ENCODE measurements around the gene EIF3K.
A peak's percentile ranks its signal among the peaks of the same experiment; 100 is the strongest.
"Not testable (repeated sequence)": the region's sequence is repeated elsewhere in the genome, so short reads cannot be mapped to it uniquely, and the experiment has no call there.

Gene EIF3K, protein sequence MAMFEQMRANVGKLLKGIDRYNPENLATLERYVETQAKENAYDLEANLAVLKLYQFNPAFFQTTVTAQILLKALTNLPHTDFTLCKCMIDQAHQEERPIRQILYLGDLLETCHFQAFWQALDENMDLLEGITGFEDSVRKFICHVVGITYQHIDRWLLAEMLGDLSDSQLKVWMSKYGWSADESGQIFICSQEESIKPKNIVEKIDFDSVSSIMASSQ
- long read RNA-seq, donor 1, transcript EIF3K-201 (8 exons, 864 nt) = major isoform, 170 of 268 reads
- long read RNA-seq, donor 1, transcript EIF3K-214 (7 exons, 780 nt) = minor isoform, 5 of 268 reads
- long read RNA-seq, donor 1, transcript EIF3K-203 (7 exons, 1,327 nt) = minor isoform, 23 of 268 reads
- long read RNA-seq, donor 1, partial matches to known transcripts = 39 of 268 reads
- long read RNA-seq, donor 1, other reads (novel, unspliced or antisense) = 20 of 268 reads
- long read RNA-seq, donor 2, transcript EIF3K-201 (8 exons, 864 nt) = major isoform, 104 of 161 reads
- long read RNA-seq, donor 2, transcript EIF3K-203 (7 exons, 1,327 nt) = minor isoform, 8 of 161 reads
- long read RNA-seq, donor 2, partial matches to known transcripts = 35 of 161 reads
- long read RNA-seq, donor 2, other reads (novel, unspliced or antisense) = 8 of 161 reads
- long read RNA-seq, donor 3, transcript EIF3K-203 (7 exons, 1,327 nt) = minor isoform, 8 of 106 reads
- long read RNA-seq, donor 3, transcript EIF3K-201 (8 exons, 864 nt) = major isoform, 66 of 106 reads
- long read RNA-seq, donor 3, partial matches to known transcripts = 20 of 106 reads
- long read RNA-seq, donor 3, other reads (novel, unspliced or antisense) = 7 of 106 reads
- long read RNA-seq, donor 4, transcript EIF3K-209 (4 exons, 711 nt) = minor isoform, 8 of 212 reads
- long read RNA-seq, donor 4, transcript EIF3K-203 (7 exons, 1,327 nt) = minor isoform, 9 of 212 reads
- long read RNA-seq, donor 4, transcript EIF3K-201 (8 exons, 864 nt) = major isoform, 137 of 212 reads
- long read RNA-seq, donor 4, partial matches to known transcripts = 36 of 212 reads
- long read RNA-seq, donor 4, other reads (novel, unspliced or antisense) = 14 of 212 reads
- long read RNA-seq, donor 5, transcript EIF3K-214 (7 exons, 780 nt) = minor isoform, 12 of 246 reads
- long read RNA-seq, donor 5, transcript EIF3K-203 (7 exons, 1,327 nt) = minor isoform, 9 of 246 reads
- long read RNA-seq, donor 5, transcript EIF3K-201 (8 exons, 864 nt) = major isoform, 174 of 246 reads
- long read RNA-seq, donor 5, transcript EIF3K-209 (4 exons, 711 nt) = minor isoform, 6 of 246 reads
- long read RNA-seq, donor 5, partial matches to known transcripts = 26 of 246 reads
- long read RNA-seq, donor 5, other reads (novel, unspliced or antisense) = 10 of 246 reads
- long read RNA-seq, donor 6, transcript EIF3K-201 (8 exons, 864 nt) = major isoform, 145 of 231 reads
- long read RNA-seq, donor 6, transcript EIF3K-209 (4 exons, 711 nt) = minor isoform, 6 of 231 reads
- long read RNA-seq, donor 6, transcript EIF3K-205 (4 exons, 667 nt) = minor isoform, 6 of 231 reads
- long read RNA-seq, donor 6, transcript EIF3K-203 (7 exons, 1,327 nt) = minor isoform, 6 of 231 reads
- long read RNA-seq, donor 6, partial matches to known transcripts = 48 of 231 reads
- long read RNA-seq, donor 6, other reads (novel, unspliced or antisense) = 17 of 231 reads
- long read RNA-seq, donor 7 = 0 reads
- long read RNA-seq, donor 8, transcript EIF3K-203 (7 exons, 1,327 nt) = minor isoform, 6 of 187 reads
- long read RNA-seq, donor 8, transcript EIF3K-201 (8 exons, 864 nt) = major isoform, 142 of 187 reads
- long read RNA-seq, donor 8, partial matches to known transcripts = 20 of 187 reads
- long read RNA-seq, donor 8, other reads (novel, unspliced or antisense) = 13 of 187 reads

GRCh38 chr19:38618590-38619360, at the start of gene EIF3K:
Gene EIF3K (plus strand): TSS chr19:38619188. CDS start chr19:38619269, 81 bp downstream.
- peak; percentile 96 for DNase-seq

DNA sequence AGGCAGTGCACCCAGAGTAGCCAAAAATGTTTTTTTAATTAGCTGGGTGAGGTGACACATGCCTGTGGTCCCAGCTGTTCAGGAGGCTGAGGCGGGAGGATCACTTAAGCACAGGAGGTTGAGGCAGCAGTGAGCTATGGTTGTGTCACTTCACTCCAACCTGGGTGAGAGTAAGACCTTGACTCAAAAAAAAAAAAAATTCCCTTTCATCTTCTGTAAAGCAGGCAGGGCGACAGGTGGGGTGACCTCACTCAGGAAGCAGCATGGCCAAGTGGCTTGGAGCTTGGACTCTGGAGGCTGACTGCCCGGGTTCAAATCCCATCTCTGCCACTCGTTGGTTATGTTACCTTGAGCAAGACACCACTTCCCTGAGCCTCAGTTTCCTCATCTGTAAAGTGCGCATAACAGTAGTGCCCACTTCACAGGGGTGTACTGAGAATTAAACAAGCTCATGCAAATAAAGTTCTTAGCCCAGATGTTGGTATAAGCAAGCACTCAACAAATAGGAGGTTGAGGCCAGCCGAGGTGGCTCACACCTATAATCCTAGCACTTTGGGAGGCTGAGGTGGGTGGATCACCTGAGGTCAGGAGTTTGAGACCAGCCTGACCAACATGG, 49.5 kb upstream of the EIF3K start:
- DNase-seq = no peak

DNA sequence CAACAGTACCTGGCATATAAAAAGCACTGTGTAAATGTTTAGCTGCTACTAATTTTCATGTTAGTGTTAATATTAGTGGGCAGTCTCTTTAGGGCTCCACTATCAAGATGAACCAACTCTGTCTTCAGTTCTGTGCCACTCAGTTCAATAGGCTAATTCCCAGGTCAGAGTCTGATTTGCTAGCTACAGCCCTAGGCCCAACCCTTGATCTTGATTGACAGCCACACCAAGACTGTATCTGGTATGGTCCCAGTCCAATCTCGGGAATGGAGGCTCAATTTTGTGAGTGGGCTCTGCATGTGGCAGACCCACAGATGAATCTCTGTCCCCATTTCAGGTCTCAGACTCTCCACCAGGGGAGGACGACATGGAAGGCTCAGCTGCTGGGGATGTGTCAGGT, 47.3 kb upstream of the EIF3K start:
- DNase-seq = no peak

DNA sequence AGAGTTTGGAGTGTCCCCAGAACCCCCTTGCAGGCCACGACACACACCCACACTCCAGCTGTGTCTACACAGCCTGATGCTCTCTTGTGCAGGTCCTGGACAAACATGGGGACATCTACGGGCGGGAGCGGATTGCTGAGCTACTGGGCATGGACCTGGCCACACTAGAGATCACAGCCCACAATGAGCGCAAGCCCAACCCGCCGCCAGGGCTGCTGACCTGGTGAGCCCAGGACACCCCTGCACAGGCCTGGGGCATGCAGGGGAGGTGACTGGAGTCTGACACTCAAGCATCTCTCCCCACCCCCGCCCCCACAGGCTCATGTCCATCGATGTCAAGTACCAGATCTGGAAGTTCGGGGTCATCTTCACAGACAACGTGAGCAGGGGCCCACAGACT, 41.2 kb upstream of the EIF3K start:
- DNase-seq = no peak

DNA sequence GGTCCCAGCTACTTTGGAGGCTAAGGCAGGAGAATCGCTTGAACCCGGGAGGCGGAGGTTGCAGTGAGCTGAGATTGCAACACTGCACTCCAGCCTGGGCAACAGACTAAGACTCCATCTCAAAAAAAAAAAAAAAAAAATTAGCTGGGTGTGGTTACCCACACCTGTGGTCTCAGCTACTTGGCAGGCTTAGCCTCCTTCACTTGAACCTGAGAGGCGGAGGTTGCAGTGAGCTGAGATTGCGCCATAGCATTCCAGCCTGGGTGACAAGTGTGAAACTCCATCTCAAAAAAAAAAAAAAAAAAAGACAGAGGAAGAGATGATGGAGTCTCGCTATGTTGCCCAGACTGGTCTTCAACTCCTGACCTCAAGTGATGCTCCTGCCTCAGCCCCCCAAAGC, 39.7 kb upstream of the EIF3K start:
- DNase-seq = not testable (repeated sequence)

GRCh38 chr19:38580080-38580479, 38.9 kb upstream of the EIF3K start:
- no peak for DNase-seq

GRCh38 chr19:38583219-38583984, 35.6 kb upstream of the EIF3K start:
- DNase-seq = no peak

- DNase-seq = no peak
Measured at GRCh38 chr19:38583985-38584305, 35.0 kb upstream of the EIF3K start.

- DNase-seq = no peak
Measured at GRCh38 chr19:38587562-38587961, 31.4 kb upstream of the EIF3K start.

DNA sequence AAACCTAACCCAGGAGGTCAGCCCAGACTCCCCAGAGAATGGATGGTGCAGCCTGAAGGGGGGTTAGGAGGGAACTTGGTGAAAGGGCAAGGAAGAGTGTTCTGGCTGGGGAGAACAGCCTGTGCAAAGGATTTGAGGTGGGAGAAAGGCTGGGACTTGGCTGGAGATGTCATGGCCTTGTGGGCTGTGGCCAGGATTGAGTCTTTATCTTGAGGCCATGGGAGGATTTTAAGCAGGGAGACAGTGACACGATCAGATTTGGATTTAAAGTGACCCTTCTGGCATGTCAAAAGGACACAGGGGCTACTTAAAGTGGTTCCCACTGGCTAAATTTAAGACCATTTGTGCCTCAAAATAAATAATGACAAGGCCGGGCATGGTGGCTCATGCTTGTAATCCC, 30.9 kb upstream of the EIF3K start:
- no peak for DNase-seq

GRCh38 chr19:38592940-38593339, 26.0 kb upstream of the EIF3K start:
- DNase-seq = no peak

DNA sequence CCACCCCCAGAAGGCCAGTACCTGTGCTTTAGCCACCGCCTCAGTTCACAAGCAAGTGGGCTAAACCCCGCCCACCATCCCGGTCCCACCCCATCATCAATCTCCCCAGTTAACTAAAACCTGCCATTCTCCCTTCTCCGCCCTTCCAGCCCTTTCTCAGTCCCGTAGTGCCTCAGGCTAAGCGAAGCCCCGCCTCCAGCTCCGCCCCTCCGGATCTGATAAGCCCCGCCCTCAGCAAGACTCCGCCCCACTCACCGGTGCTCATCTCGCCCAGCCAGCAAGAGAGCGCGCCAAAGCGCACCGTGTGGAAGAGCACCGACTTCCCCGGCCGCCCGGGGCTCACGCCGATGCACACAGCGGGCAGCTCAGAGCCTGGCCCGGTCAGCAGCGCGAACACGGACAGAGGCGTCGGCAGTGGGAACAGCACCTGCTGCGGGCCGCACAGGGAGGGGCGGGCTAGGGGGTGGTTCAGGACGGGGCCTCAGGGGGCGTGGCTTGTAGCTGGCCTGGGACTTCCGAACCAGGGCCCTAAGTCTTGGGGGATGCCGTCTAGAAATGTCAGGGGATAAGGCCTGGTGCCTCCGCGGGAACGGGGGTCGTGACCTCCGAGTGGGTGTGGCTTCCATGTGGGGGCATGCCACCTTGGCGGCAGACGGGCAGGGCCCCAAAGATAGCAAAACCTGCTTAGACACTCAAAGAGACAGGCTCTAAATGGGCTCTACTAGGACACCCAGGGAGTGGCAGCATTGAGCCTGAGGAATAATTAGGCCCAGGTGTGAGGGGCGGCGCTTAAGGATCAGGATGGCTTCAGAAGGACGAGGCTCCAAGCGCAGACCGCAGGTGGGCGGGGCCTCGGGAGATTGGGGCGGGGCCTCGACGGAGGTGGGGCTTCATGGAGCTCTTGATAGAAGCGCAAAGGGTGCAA, 22.7 kb upstream of the EIF3K start:
- DNase-seq = peak; percentile 66

GRCh38 chr19:38597075-38597474, 21.9 kb upstream of the EIF3K start:
- no peak for DNase-seq

DNA sequence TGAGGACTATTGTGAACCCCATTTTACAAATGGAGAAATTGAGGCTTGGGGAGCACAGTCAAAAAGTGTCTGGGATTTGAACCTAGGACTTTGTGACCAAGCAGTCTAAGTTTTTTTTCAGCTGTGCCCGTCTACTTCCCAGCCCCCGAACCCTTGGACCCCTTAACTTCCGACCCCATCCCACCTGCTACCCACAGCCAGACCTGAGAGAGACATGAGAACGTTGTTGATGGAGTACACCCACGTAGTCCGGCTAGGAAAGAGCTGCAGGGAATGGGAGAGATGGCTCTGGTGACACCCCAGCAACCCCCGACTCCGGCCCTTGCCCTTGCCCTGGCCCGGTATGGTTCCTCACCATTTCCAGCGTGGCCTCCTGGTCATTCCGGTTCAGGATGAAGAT, 19.3 kb upstream of the EIF3K start:
- DNase-seq = no peak

- DNase-seq = not testable (repeated sequence)
Measured at GRCh38 chr19:38602856-38603255, 16.1 kb upstream of the EIF3K start.

- DNase-seq = no peak
Measured at GRCh38 chr19:38606131-38606530, 12.9 kb upstream of the EIF3K start.

DNA sequence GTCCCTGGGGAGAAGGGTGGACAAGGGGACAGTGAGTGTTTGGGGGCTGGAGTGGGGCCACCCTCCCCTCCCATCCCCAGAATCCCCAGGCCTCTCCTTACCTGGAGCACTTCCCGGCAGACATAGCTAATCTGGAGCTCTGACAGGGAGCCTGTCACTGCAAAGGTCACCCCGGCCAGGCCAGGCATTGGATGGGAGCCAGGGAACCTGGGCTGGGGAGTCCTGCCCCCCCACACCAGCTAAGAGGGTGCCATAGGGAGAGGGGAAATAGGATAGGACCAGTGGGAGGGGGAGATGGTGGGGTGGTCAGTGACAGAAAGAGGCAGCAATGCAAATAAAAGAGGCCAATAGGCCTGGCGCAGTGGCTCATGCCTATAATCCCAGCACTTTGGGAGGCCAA, 4.7 kb upstream of the EIF3K start:
- DNase-seq = no peak

- no peak for DNase-seq
Measured at GRCh38 chr19:38615007-38615581, 3.9 kb upstream of the EIF3K start.

Measured in right kidney (tissue), 9 donors.